MCF 10A (cell line): ENCODE data around the gene GPN1. TPM values are rescaled to one million over a fixed set of nuclear protein-coding genes. Genes with fewer than 3 reads are reported as not detected.

ENCODE experiments used
- BruUV-seq: library from RNA; stranded (reverse); fragments of 400-500 nt; replicated peaks from 2 replicates; lab custom pipeline; 2021; lab: Mats Ljungman, UMichigan
- CTCF ChIA-PET: fragments of 300-600 bp; sonication (Branson Sonifier 250); formaldehyde crosslinking; extraction: SDS; loops from one replicate; lab custom pipeline; 2021; ENCODE audit warnings: antibody characterized with exemption, inconsistent platforms; lab: Yijun Ruan, JAX
- POLR2A ChIA-PET: fragments of 300-600, 350-650 bp; sonication (Branson Sonifier 250); formaldehyde crosslinking; extraction: SDS; loops from one replicate; lab custom pipeline; 2020; ENCODE audit warnings: antibody characterized with exemption, inconsistent platforms; lab: Yijun Ruan, JAX
- DNase-seq: peaks from one replicate; pipeline ENCODE4 v3.0.0-alpha.2; 2018; ENCODE audit not compliant: unreplicated experiment
- H3K27ac Mint-ChIP-seq: one replicate; pipeline ENCODE4 v1.8.0; 2022; ENCODE audit warnings: mild to moderate bottlenecking, low read depth, mixed read lengths; ENCODE audit not compliant: unreplicated experiment
- H3K27me3 Mint-ChIP-seq: one replicate; pipeline ENCODE4 v1.8.0; 2022; ENCODE audit warnings: mixed read lengths; ENCODE audit not compliant: insufficient read depth, unreplicated experiment
- H3K36me3 Mint-ChIP-seq: one replicate; pipeline ENCODE4 v1.8.0; 2022; ENCODE audit warnings: mild to moderate bottlenecking, moderate library complexity, mixed read lengths; ENCODE audit not compliant: insufficient read depth, unreplicated experiment
- H3K4me1 Mint-ChIP-seq: one replicate; pipeline ENCODE4 v1.8.0; 2022; ENCODE audit warnings: mixed read lengths; ENCODE audit not compliant: insufficient read depth, unreplicated experiment
- H3K4me3 Mint-ChIP-seq: one replicate; pipeline ENCODE4 v1.8.0; 2022; ENCODE audit warnings: mild to moderate bottlenecking, moderate library complexity, mixed read lengths; ENCODE audit not compliant: unreplicated experiment
- H3K9me3 Mint-ChIP-seq: one replicate; pipeline ENCODE4 v1.8.0; 2022; ENCODE audit warnings: mixed read lengths; ENCODE audit not compliant: unreplicated experiment
- CTCF ChIP-seq: fragments of 200-600 bp; IDR thresholded peaks from one replicate; pipeline ENCODE4 v1.8.0; 2022; ENCODE audit warnings: antibody characterized with exemption, mild to moderate bottlenecking; ENCODE audit not compliant: unreplicated experiment
- intact Hi-C: fragments of 100-400 bp; cut with micrococcal nuclease; formaldehyde crosslinking; loops from 2 replicates; pipeline ENCODE4 v1.14.1; 2022
- total RNA-seq: library from RNA; stranded (reverse); gene quantifications from 2 replicates; pipeline ENCODE4 v1.2.3, GENCODE V29; 2022

Gene GPN1
- total RNA-seq, 1 experiment from 2014 or later: 30.5 TPM

- Mint-ChIP-seq H3K4me3 (no peak overlapping the region), H3K36me3 (peaks cover 52% of the 10 kb centered on the region), H3K27ac (no peak overlapping the region), H3K9me3 (no peaks in the 10 kb centered on the region), H3K27me3 (no peaks in the 10 kb centered on the region), H3K4me1 (peaks cover 43% of the 10 kb centered on the region)
- DNase-seq: no peak
- TF ChIP-seq CTCF: no peak
- no TSS peak for BruUV-seq
- intact Hi-C loops: no loop called here
- ChIA-PET POLR2A (no interaction called here), CTCF (no interaction called here)
These were observed 56.7 kb downstream of the GPN1 start for GRCh38 chr2:27685577-27685976.

- TF ChIP-seq CTCF: no peak
- no peak for DNase-seq
- H3K27ac Mint-ChIP-seq: no peak overlapping the region
- H3K27me3 Mint-ChIP-seq: no peaks in the 10 kb centered on the region
- peaks cover 28% of the 10 kb centered on the region for H3K4me1 Mint-ChIP-seq
- H3K36me3 Mint-ChIP-seq: peaks cover 60% of the 10 kb centered on the region
- ChIA-PET CTCF (interaction anchor here (0.6 kb wide), 1 partner anchor 1042 kb away, joined by 5 read pairs; no protein-coding TSS in a partner anchor), POLR2A (interaction anchor here (0.6 to 4.1 kb wide), 4 partner anchors 18 to 589 kb away, joined by 3 to 18 read pairs (median 3); partner anchors contain the start of genes SLC4A1AP and SUPT7L)
- H3K4me3 Mint-ChIP-seq: no peak overlapping the region
- intact Hi-C loops: no loop called here
- no peaks in the 10 kb centered on the region for H3K9me3 Mint-ChIP-seq
- no TSS peak for BruUV-seq
These were observed 58.4 kb downstream of the GPN1 start for GRCh38 chr2:27687232-27687631.

- POLR2A ChIA-PET: interaction anchor here (0.8 to 4.1 kb wide), 6 partner anchors 14 to 307 kb away, joined by 3 to 18 read pairs (median 4); no protein-coding TSS in a partner anchor
- intact Hi-C loops: no loop called here
- peaks cover 19% of the 10 kb centered on the region for H3K4me1 Mint-ChIP-seq
- H3K27ac Mint-ChIP-seq: no peak overlapping the region
- CTCF ChIA-PET: interaction anchor here (1.2 to 1.4 kb wide), 3 partner anchors 12 to 707 kb away, joined by 3 to 6 read pairs (median 5); no protein-coding TSS in a partner anchor
- no peaks in the 10 kb centered on the region for H3K9me3 Mint-ChIP-seq
- no peak for TF ChIP-seq CTCF
- DNase-seq: peak; percentile 70
- BruUV-seq: no TSS peak
- no peak overlapping the region for H3K4me3 Mint-ChIP-seq
- H3K27me3 Mint-ChIP-seq: no peaks in the 10 kb centered on the region
- peaks cover 60% of the 10 kb centered on the region for H3K36me3 Mint-ChIP-seq
These were observed 60.6 kb downstream of the GPN1 start for GRCh38 chr2:27689424-27689823.

GRCh38 chr2:27690052-27690451 lies 61.2 kb downstream of the GPN1 start:
- Mint-ChIP-seq H3K27me3 (no peaks in the 10 kb centered on the region), H3K9me3 (no peaks in the 10 kb centered on the region), H3K27ac (no peak overlapping the region), H3K4me3 (no peak overlapping the region), H3K36me3 (peaks cover 60% of the 10 kb centered on the region), H3K4me1 (peaks cover 14% of the 10 kb centered on the region)
- no peak for TF ChIP-seq CTCF
- no TSS peak for BruUV-seq
- DNase-seq: no peak
- CTCF ChIA-PET: interaction anchor here (1.2 to 1.4 kb wide), 3 partner anchors 12 to 706 kb away, joined by 3 to 6 read pairs (median 5); no protein-coding TSS in a partner anchor
- POLR2A ChIA-PET: interaction anchor here (0.6 to 4.1 kb wide), 7 partner anchors 13 to 1087 kb away, joined by 3 to 18 read pairs (median 3); no protein-coding TSS in a partner anchor
- intact Hi-C loops: no loop called here
